HG03432 (cell line): ENCODE results near the gene RFC5.
"Not testable (repeated sequence)": the region's sequence is repeated elsewhere in the genome, so short reads cannot be mapped to it uniquely, and the experiment has no call there.

Source experiments
- ATAC-seq: cut with Tn5 transposase; IDR thresholded peaks from one replicate; pipeline ENCODE4 v1.9.1; 2021; ENCODE audit warnings: mild to moderate bottlenecking, moderate library complexity; ENCODE audit not compliant: unreplicated experiment

RFC5 gene

GRCh38 chr12:118013283-118013682 lies 3.2 kb upstream of the RFC5 start:
- ATAC-seq, result no peak

GRCh38 chr12:118015306-118015705 lies 1.2 kb upstream of the RFC5 start:
- ATAC-seq, result no peak

GRCh38 chr12:118015944-118016343 lies 559 bp upstream of the RFC5 start:
- ATAC-seq, result no peak

- no peak for ATAC-seq
Observed at GRCh38 chr12:118017926-118018325, 1.4 kb downstream of the RFC5 start.

- ATAC-seq, result no peak
Observed at GRCh38 chr12:118020036-118020435, 3.5 kb downstream of the RFC5 start.

GRCh38 chr12:118022097-118022727 lies 5.7 kb downstream of the RFC5 start:
- not testable (repeated sequence) for ATAC-seq

- no peak for ATAC-seq
Observed at GRCh38 chr12:118022728-118023109, 6.2 kb downstream of the RFC5 start.

GRCh38 chr12:118023301-118023860 lies 6.9 kb downstream of the RFC5 start:
- ATAC-seq, result no peak

- no peak for ATAC-seq
Observed at GRCh38 chr12:118025168-118025567, 8.7 kb downstream of the RFC5 start.

- no peak for ATAC-seq
Observed at GRCh38 chr12:118029166-118029565, 12.7 kb downstream of the RFC5 start.

- ATAC-seq, result no peak
Observed at GRCh38 chr12:118032188-118032587, 15.7 kb downstream of the RFC5 start.

- ATAC-seq, result no peak
Observed at GRCh38 chr12:118033323-118033722, 16.8 kb downstream of the RFC5 start.

GRCh38 chr12:118033902-118034301 lies 17.4 kb downstream of the RFC5 start:
- no peak for ATAC-seq

GRCh38 chr12:118034429-118035189 lies 18.1 kb downstream of the RFC5 start:
- no peak for ATAC-seq

GRCh38 chr12:118035190-118036041 lies 18.9 kb downstream of the RFC5 start:
- ATAC-seq, result peak; percentile 88

GRCh38 chr12:118036672-118037411 lies 20.3 kb downstream of the RFC5 start:
- no peak for ATAC-seq

- no peak for ATAC-seq
Observed at GRCh38 chr12:118038137-118038536, 21.6 kb downstream of the RFC5 start.

GRCh38 chr12:118042091-118042490 lies 25.6 kb downstream of the RFC5 start:
- ATAC-seq, result no peak

GRCh38 chr12:118044075-118044474 lies 27.6 kb downstream of the RFC5 start:
- ATAC-seq, result no peak

GRCh38 chr12:118044577-118044976 lies 28.1 kb downstream of the RFC5 start:
- ATAC-seq, result no peak

GRCh38 chr12:118046430-118046829 lies 29.9 kb downstream of the RFC5 start:
- no peak for ATAC-seq
